ELR (cell line): Measurements from ENCODE around the gene BEND7.
A peak's percentile ranks its signal among the peaks of the same experiment; 100 is the strongest.
"Not testable (repeated sequence)": the region's sequence is repeated elsewhere in the genome, so short reads cannot be mapped to it uniquely, and the experiment has no call there.

Experiments
- DNase-seq: peaks from one replicate; pipeline ENCODE4 v3.0.0-alpha.2; 2015; ENCODE audit warnings: low read depth

Gene BEND7

DNA sequence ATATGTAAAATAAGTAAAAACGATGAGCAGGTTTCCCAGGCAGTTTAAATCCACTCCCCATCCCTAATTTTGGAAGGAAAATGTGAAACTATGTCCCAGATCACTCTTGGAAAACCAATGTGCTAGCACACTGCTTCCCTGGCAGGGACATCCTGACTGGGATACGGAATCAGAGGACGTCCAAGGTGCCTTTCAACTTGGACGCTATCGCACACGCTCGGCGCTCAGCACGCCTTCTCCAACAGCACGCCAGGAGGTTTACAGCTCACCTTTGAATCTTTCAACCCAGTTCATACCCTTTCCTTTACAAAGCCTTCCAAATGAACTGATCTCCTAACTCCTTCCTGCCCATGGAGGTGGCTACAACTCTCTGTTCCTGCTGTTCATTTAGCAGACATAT lies 47.1 kb downstream of the BEND7 start:
- DNase-seq = no peak

DNA sequence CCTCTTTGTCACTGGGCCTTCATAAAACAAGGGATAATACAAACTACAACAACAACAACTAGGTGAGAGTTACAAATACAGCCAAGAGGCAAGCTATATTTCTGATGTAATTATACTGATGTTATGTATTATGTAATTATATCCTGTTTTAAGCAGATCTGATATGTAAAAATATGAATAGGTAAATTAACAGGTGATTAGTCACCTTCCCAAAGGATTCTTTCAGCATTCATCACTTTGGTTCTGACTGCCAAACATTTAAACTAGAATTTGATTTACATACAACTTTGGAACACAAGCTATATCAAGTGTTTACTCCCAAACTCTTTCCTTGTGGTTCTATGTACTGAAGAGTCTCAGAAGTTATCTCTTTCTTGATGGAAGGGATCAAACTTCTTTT lies 53.7 kb downstream of the BEND7 start:
- peak; percentile 6 for DNase-seq

DNA sequence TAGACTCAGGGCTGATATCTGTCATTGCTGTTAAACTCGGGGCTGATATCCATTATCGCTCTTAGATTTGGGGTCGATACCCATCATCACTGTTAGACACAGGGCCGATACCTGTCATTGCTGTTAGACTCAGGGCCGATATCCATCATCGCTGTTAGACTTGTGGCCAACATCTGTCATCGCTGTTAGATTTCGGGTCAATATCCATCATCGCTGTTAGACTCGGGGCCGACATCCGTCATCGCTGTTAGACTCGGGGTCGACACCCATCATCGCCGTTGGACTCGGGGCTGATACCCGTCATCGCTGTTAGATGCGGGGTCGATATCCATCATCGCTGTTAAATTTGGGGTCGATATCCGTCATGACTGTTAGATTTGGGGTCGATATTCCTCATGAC lies 54.8 kb downstream of the BEND7 start:
- no peak for DNase-seq

DNA sequence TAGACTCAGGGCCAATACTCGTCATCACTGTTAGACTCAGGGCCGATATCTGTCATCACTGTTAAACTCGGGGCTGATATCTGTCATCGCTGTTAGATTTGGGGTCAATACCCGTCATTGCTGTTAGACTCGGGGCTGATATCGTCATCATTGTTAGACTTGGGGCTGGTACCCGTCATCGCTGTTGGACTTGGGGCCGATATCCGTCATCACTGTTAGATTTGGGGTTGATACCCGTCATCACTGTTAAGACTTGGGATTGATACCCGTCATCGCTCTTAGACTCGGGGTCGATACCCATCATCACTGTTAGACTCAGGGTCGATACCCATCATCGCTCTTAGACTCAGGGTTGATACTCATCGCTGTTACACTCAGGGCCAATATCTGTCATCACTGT lies 56.5 kb downstream of the BEND7 start:
- DNase-seq = no peak

DNA sequence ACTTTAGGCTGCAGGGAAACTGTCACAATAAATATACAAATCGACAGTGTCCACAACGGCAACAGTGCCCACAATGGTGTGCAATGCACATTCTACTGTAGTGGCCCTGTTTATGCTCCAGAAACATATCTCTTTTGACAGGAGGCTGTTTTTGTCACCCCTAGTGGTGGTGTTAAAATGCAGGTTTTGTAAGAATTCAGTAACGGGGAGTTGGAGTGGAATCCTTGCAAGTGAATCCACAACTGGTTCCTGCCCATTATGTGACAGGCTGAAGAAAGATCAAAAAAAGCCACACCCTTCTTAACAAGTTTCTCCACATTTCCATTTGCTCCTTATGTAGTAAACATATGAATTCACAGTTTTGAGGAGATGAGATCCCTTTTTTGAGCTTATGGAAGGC lies 58.5 kb downstream of the BEND7 start:
- no peak for DNase-seq

DNA sequence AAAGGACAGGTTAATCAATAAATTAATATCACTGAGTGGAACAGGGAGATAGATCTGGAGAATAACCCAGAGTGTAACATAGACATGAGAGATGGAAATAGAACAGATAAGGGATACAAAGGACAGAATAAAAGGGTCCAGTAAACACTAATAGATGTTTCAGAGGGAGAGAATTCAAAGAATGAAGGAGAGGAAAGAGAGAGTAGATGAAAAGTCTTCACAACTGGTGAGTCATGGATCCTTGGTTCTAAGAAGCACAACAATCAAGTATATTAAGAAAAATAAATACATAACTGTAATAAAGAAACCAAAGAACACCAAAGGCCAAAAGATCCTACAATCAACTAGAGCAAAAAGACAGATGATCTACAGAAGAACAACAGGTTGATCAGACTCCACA lies 66.3 kb downstream of the BEND7 start:
- DNase-seq = peak; percentile 58

DNA sequence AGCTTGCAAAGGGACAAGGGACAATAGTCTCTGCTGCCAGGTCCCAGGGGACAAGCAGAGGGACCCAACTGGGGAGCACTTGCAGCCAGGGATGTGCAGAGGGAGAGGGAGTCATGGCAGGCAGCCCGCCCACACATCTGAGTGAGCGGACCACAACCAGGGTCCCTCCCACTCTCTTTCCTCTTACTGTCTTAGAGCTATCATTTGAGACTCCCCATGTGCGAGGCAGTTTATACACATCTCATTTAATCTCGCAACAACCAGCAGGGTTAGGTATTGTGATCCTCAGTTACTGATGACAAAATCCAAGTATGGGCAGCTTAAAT lies 70.2 kb downstream of the BEND7 start:
- DNase-seq = no peak

DNA sequence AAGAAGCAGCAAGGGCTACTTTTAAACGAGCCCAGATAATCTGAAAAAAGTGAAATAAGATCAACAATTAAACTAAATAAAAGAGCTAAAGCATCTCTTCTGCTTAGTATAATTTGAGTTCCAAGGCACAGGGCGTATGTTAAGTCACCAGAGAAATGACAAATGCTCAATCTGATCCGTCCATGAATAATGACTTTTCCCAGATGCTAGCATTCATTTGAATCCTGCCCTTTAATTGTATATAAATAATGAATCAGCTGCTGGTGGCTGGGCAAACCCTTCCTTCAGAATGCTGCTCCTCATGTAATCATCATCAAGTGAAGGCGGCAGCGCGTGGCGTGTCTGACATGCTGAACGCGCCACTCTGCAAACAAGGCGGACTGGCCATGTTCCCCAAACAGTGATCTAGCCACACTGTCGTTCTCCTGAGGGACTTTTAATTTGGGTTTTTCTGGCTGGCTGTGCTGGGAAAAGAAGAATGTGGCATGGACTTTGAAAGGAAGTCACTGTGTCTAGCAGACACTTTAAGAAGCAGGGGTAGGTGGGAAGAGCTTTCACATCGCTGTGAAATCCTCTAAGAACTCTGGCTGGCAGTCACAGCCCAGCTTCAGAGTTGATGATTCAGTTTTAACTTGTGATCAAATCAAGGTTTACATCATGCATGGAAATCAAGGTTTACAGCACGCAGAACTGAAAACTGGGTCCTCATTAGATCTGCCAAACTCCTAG lies 70.7 kb downstream of the BEND7 start:
- no peak for DNase-seq

DNA sequence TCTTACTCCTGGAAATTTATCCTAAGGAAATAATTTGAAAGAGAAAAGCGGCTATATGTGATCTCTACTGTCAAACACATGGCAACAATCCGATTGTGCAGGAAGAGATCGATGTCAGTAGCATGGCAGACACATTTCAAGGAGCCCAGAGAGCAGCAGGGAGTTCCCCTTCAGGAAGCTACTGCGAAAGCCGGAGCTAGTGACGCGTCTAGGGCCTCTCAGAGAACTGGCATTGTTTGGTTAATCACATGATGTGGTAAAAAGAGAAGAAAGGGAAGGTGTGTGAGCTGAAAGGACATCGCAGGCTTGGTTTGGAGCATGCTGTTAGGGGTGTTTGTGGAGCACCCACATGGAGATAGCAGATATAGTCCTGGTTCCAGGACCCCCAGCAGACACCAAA lies 74.9 kb downstream of the BEND7 start:
- no peak for DNase-seq

DNA sequence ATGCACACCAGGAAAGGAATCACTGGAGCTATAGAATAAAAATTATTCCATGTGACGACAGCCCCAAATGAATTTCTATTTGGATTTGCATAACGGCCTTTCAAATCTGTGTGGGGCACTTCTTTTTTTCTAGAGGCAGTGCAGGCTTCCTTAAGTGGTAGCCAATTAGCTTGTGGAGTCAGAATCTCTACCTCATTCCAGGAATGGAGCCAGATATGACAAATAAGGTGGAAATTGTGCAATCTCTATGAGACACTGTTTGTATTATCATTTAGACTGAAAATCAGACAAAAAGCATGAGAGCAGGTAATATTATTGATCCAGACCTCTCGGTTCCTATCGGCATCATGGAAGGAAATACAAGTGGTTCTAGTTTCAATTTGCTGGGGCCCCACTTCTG lies 78.7 kb downstream of the BEND7 start:
- peak; percentile 60 for DNase-seq

DNA sequence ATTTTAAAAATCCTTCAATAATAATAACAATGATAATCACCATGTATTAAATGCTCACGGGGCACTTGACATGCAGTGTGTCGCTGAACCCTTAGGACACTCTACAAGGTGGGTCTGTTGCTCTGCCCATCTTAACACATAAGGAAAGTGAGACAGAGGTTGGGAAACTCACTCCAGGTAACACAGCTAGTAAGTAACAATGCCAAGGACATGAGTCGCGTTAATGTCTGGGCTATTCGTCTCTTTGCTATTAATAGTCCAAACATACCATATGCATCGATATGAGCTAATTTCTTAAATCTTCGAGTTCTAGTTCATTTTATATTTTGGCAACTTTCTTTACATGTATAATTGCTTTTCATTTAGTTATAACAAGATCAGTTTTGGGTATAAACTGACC lies 79.5 kb downstream of the BEND7 start:
- peak; percentile 35 for DNase-seq

DNA sequence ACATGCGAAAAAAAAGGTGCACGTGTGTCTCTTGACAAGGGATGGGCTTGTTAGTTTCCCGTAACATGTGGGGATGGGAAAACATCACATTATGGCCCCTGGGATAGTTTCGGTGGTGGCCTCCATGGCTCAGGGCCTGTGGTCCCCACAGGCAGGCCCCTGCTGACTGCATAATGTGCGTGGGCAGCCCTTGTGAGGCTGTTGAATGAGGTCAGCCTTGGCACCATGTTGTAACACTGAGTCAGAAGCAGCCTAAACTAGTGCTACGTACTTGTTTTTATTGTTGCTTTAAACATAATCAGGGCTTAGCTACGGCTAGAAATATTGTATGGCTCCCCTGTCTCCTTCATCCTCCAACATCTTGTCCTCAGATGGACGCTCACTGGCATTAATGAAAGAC lies 80.6 kb downstream of the BEND7 start:
- DNase-seq = peak; percentile 26

DNA sequence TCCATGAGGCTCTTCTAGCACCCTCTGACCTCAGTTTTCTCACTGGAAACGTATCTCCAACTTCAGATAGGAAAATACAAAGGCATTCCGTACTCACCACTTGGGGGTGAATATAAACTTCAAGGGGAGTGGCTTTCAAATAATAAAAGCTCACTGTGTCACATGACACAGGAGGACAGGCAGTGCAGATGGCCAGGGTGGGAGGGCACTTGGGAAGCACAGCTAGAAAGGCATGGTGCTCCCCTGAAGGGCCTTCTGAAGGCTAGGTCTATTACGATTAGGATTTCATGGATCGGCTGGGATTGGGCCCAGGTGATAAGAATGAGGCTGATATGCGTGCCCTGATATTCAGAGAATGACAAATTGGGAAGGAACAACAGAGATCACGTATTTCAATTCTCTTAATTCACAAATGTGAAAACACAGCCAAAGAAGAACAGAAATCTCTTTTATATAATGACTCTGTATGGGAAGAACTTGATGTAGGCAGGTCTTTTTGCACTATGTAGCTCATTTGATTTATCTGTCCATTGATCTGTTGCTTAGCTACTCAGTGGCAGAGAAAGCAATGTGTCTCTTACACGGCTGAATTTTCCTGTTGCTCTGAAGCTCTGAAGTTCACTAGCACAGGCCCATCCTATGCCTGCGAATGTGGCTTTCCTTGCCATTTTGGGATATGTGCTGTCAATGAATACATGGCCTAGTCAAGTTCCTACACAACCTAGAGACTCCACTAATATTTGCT lies 83.0 kb downstream of the BEND7 start:
- DNase-seq = no peak

DNA sequence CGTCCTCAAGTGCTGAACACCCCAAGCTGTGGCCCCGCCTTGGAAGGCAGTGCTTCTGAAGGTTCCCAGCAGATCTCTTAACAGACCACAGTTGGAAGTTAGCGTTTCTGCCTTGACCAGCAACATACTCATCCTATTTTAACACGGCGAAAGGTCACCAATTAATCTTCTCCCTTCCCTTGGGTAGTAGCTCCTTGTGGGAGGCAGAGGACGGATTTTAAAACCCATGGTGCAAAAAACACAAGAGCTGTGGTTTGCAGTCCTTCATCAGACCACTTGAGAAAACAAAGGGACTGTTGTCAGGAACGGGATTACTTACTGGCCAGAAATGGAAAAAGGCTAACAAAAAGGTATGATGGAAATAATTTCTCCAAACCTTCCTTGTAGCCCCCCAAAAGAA lies 87.3 kb downstream of the BEND7 start:
- DNase-seq = no peak

DNA sequence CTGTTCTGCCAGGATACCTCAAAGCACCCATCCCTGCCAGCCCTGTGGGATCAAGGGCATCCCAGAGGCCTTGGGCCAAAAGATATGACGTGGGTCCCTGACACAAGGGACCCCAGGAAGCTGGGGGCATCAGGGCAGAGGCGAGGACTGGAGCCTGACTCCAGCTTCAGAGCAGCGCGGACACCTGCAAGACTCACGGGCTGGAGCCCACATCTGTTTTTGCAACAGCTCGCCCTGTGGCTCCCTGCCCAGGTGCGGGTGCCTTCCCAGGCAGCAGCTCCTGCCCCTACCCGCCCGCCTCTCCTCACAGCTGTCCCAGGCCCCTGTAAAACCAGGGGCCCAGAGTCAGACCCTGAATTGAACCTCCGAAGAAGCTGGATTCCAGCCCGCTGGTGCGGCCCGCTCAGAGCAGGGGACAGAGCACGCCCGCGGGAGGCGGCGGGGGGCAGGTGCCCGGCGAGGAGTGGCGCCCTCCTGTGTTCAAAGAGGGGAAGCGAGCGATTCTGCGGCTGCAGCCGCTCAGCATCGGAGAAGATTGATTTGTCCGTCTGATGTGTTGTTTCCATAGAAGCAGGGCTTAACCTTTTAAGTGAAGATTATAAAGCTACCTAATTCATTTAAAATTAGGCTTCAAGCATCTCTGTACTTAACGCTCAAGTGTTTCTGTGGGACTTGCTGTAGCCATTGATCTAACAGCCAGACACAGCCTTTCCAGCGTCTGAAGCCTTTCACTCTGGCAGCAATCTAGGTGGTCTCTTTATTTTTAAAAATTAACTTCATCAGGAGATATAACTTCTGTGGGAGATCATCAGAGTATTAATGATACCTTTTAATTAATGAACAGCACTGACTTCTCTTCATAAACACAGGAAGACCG lies 88.4 kb downstream of the BEND7 start:
- peak; percentile 63 for DNase-seq

DNA sequence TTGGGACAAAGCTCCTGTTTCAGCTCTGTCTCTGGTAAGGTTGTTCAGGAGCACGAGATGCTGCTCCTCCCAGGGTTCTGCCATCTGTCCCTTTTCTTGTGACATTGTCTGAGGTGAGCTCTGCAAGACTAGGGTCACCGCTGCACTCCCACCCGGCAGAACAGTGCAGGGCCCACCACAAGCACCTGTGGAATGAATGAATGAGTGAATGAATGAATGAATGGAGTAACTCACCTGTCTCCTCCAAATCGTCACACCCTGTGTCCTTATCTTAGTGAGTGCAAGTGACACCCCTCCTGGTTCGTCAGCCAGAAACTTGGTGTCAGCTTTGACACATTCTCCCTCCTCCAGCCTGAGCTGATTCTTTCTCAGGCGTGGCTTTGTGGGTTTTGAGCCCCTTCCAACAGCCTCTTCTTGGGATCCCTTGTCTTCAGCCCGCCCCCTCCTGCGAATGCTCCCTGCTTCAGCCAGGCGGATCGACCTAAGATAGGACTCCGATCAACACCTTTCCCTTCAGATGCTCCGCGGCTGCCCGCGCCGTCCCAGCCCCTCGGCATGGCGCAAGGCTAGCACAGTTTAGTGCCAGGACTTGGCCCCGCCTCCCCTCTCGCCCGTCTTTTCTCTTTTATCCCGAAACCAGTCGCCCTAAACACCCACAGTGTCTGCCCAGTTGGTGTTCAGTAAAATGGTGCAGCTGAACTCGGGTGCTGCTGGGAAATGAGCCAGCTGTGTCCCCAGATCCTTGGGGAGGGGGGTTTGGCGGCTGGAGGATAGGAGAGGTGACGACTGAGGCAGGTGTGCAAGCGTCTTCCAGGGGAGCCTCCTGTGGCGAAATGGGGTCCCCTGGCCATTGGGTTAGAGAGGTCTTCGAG lies 89.3 kb downstream of the BEND7 start:
- DNase-seq = peak; percentile 12

DNA sequence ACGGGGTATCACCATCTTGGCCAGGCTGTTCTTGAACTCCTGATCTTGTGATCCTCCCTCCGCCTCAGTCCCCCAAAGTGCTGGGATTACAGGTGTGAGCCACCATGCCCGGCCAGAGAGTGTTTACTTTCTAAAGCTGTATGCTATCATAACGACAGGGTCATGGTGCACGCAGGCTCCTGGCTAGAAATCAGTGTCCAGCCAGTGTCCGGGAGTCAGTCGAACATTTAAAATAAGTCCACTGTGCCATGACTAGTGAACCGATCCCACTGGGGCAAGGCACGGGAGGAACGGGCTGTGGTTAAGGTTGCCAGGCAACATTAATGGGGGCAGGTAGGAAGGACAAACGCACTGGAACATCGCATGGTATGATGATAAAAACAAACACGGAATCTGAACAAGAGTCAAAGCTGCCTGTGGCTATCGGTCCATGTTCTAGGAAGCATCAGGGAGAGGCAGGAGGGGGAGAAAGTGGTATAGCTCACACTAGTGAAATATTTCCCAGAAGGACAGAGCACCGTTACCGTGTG lies 91.7 kb downstream of the BEND7 start:
- DNase-seq = no peak

DNA sequence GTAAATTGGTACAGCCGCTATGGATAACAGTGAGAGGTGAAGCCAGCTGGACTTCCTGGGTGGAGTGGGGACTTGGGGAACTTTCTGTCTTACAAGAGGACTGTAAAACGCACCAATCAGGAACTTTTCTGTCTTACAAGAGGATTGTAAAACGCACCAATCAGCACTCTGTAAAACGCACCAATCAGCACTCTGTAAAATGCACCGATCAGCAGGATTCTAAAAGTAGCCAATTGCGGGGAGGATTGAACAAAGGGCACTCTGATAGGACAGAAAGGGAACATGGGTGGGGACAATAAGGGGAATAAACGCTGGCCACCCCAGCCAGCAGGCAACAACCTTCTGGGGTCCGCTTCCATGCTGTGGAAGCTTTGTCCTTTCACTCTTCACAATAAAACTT lies 100.9 kb downstream of the BEND7 start:
- not testable (repeated sequence) for DNase-seq

DNA sequence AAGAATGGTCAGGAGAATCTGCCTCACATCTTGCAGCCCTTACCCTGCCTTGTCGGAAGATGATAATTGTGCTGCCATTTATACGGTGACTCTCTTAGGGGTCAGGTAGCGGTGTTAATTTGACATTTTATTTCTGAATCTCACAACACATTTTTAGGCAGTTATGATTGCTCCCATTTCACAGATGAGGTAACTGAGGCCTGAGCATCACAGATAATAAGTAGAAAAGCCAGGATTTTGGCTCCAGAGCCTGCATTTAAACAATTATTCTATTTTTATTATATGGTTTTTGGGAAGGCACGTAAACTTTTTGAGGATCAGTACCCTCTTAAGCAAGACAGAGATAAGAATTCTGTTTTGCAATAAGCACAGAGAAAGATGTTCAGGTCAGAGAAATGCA lies 103.4 kb downstream of the BEND7 start:
- no peak for DNase-seq

DNA sequence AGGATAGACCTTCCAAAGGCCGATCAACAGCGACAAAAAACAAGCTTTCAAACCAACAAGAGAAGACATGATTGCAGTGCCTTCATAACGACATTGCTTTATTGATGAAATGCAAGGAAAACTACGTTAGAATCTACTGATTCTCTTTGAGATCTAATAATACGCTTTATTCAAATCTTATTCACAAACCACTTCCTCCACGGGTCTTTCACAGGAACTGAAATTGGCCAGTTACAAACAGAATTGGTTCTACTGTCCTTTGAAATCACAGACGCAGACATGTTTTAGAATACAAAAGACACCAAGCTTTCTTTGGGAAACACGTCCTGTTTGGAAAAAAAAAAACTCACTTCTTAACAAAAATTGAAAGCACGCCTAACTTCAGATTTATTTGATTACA lies 106.0 kb downstream of the BEND7 start:
- DNase-seq = no peak

DNA sequence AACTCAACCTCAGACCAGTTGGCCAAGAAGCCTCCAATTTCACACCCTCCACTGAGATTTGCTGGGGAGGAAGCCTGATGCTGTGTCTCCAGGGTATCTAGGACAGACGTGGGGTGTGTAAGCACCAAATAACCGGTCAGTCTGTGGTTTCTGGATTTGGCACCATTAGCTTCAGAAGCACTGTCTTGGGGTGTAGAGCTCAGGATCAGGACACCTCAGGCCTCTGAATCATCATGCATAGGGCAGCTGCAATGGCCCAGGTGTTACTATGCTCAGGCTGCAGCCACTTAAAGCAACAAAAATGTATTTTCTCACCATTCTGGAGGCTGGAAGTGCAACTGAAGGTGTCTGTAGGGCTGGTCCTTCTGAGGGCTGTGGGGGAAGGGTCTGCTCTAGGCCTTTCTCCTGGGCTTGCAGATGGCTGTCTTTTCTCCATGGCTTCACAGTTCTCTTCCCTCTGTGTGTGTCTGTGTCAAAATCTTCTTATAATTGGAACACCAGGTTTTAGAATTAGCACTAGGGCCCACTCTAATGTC lies 107.4 kb downstream of the BEND7 start:
- no peak for DNase-seq
